Stomach smooth muscle (tissue), 2 donors: ENCODE data around the gene GLS.
A peak's percentile ranks its signal among the peaks of the same experiment; 100 is the strongest.

Source experiments
- H3K27ac ChIP-seq: one replicate; pipeline ENCODE4 v1.7.0; 2013; ENCODE audit warnings: mild to moderate bottlenecking, low read length, inconsistent platforms
- H3K27me3 ChIP-seq, 2 donors: one replicate each; pipeline ENCODE4 v1.7.0; 2013; ENCODE audit warnings: low read length in 2 of 2; ENCODE audit not compliant: insufficient read depth in 2 of 2, control insufficient read depth in 1 of 2
- H3K36me3 ChIP-seq, 2 donors: one replicate each; pipeline ENCODE4 v1.7.0; 2013; ENCODE audit warnings: low read length in 2 of 2; ENCODE audit not compliant: control insufficient read depth in 2 of 2, insufficient read depth in 2 of 2
- H3K4me1 ChIP-seq: one replicate; pipeline ENCODE4 v1.7.0; 2013; ENCODE audit warnings: low read length; ENCODE audit not compliant: control insufficient read depth, insufficient read depth
- H3K4me3 ChIP-seq, 2 donors: one replicate each; pipeline ENCODE4 v1.7.0; 2013; ENCODE audit warnings: low read length in 2 of 2
- H3K9ac ChIP-seq, 2 donors: one replicate each; pipeline ENCODE4 v1.7.0; 2013; ENCODE audit warnings: low read length in 2 of 2, mild to moderate bottlenecking in 1 of 2
- H3K9me3 ChIP-seq, 2 donors: one replicate each; pipeline ENCODE4 v1.7.0; 2013; ENCODE audit warnings: low read length in 2 of 2; ENCODE audit not compliant: control insufficient read depth in 2 of 2
- donor health status: healthy.
- donor health status: Pancreatic carcinoma.

GLS gene

DNA sequence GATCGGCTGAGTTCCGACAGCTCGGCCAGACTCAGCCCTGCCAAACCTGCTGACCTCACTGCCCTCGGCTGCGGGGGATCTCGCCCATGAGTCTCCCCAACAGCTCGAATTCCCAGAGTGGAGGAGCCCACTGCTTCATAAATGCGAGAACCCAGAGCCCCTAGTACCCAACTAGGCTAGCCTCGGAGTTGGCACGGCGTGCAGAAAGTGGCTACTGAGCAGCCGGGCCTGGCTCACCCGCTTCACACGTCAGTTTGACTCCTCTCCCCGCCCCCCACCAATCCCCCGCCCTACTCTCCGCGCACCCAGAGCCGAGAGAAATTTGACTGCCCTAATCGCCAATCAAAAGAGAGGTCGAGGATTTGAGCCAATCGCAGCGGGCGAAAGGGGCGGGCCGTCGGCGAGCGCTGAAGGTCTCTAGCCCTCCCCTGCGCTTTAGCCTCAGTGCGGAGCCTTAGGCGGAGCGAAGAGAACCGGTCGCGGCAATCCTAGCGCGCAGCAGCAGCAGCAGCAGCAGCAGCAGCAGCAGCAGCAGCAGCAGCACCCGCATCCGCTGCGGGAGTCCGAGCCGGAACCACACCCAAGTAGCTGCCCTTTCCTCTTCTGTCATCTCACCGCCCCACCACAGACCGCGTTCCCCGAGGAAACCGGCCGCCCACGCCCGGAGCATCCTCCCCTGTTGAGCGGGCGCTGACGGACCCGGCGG is at the start of gene GLS:
Gene GLS (plus strand): TSS at position 444 of the 706 bp plus-strand sequence. CDS start 264 bp downstream, outside the sequence.
- peak within 1 kb of the TSS; percentile 81 to 84 for H3K9ac ChIP-seq
- H3K4me1 ChIP-seq, result no peaks in the 10 kb centered on the region
- peak within 1 kb of the TSS; percentile 87 to 89 for H3K4me3 ChIP-seq
- no peaks in the 10 kb centered on the region for H3K36me3 ChIP-seq
- peak within 1 kb of the TSS; percentile 88 for H3K27ac ChIP-seq
- H3K9me3 ChIP-seq, result no peaks in the 10 kb centered on the region
- H3K27me3 ChIP-seq, result no peaks in the 10 kb centered on the region

GRCh38 chr2:190831941-190832340 is 48.7 kb upstream of the GLS start:
- Histone ChIP-seq H3K36me3 (no peaks in the 10 kb centered on the region), H3K4me1 (peaks cover 5% of the 10 kb centered on the region), H3K27ac (no peak overlapping the region), H3K9ac (no peak overlapping the region), H3K27me3 (no peaks in the 10 kb centered on the region), H3K9me3 (no peaks in the 10 kb centered on the region), H3K4me3 (no peak overlapping the region)

DNA sequence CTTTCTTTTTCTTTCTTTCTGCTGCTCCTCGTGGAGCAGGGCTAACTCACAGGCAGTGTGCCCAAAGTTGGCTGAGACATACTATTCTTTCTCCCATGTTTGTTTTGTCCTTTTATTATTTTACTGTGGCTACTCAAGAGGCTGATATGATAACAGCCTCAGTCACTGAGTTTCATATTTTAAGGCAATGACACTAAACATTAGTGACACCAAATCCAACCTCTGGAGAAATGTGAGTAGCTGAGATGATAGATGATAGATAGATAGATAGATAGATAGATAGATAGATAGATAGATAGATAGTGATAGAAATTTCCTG is 45.8 kb upstream of the GLS start:
- no peaks in the 10 kb centered on the region for H3K9me3 ChIP-seq
- H3K4me3 ChIP-seq, result no peak overlapping the region
- H3K27me3 ChIP-seq, result no peaks in the 10 kb centered on the region
- H3K27ac ChIP-seq, result no peak overlapping the region
- H3K36me3 ChIP-seq, result no peaks in the 10 kb centered on the region
- no peak overlapping the region for H3K9ac ChIP-seq
- peaks cover 5% of the 10 kb centered on the region for H3K4me1 ChIP-seq

DNA sequence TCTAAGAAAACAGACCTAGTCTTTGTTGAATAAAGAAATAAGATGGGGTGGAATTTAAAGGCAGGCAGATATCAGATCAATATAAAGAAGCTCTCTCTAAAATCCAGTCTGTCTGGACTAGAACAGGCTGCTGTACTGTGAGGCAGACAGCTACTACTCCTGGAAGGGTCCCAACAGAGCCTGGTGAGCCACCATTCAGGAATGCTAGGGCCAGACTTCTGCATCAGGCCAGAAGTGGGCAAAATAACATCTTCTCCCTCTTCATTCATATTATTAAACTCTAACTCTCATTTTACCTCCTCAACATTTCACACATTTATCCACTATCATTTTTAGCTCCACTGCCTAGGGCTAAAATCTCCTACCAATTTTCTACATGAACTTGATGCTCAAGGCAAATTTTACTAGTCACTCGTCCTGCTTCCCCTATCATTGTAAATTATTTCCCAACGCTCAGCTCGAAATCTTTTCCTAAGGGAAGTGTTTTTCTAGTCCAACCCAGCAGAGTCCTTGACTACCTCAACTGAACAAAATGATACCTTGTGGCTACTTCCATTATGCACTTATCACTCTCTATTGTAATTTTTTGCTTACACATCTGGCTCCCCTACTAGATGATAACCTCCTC is 45.2 kb upstream of the GLS start:
- Histone ChIP-seq H3K4me3 (no peak overlapping the region), H3K9me3 (no peaks in the 10 kb centered on the region), H3K9ac (no peak overlapping the region), H3K36me3 (no peaks in the 10 kb centered on the region), H3K4me1 (peaks cover 5% of the 10 kb centered on the region), H3K27me3 (no peaks in the 10 kb centered on the region), H3K27ac (no peak overlapping the region)

DNA sequence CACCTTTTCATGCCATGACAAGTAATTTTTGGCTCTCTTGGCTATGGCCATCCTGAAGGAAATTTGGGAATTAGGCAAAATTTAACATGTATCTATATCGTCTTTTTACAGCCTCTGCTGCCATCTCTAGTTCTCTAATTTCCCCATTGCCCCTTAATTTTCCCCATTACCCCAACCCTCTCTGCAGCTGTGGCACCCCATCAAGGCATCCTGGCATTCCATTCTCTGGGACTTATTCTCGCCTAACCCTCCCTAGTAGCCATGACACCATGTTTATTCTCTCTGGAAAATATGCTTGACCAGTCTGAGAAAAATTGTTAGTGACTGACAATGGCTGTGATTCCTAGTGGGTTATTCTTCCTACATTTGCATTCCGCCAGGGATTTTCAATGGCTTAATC is 43.9 kb upstream of the GLS start:
- Histone ChIP-seq H3K9me3 (no peaks in the 10 kb centered on the region), H3K36me3 (no peaks in the 10 kb centered on the region), H3K27ac (no peak overlapping the region), H3K27me3 (no peaks in the 10 kb centered on the region), H3K9ac (no peak overlapping the region), H3K4me1 (peaks cover 5% of the 10 kb centered on the region), H3K4me3 (no peak overlapping the region)

GRCh38 chr2:190837420-190837819 is 43.2 kb upstream of the GLS start:
- Histone ChIP-seq H3K9me3 (no peaks in the 10 kb centered on the region), H3K27ac (no peak overlapping the region), H3K36me3 (no peaks in the 10 kb centered on the region), H3K9ac (no peak overlapping the region), H3K4me3 (no peak overlapping the region), H3K27me3 (no peaks in the 10 kb centered on the region), H3K4me1 (peaks cover 5% of the 10 kb centered on the region)

- H3K27me3 ChIP-seq, result no peaks in the 10 kb centered on the region
- H3K4me3 ChIP-seq, result no peak overlapping the region
- no peaks in the 10 kb centered on the region for H3K36me3 ChIP-seq
- H3K4me1 ChIP-seq, result peaks cover 5% of the 10 kb centered on the region
- no peak overlapping the region for H3K9ac ChIP-seq
- no peaks in the 10 kb centered on the region for H3K9me3 ChIP-seq
- H3K27ac ChIP-seq, result no peak overlapping the region
Measured at GRCh38 chr2:190837952-190838361, 42.7 kb upstream of the GLS start.

DNA sequence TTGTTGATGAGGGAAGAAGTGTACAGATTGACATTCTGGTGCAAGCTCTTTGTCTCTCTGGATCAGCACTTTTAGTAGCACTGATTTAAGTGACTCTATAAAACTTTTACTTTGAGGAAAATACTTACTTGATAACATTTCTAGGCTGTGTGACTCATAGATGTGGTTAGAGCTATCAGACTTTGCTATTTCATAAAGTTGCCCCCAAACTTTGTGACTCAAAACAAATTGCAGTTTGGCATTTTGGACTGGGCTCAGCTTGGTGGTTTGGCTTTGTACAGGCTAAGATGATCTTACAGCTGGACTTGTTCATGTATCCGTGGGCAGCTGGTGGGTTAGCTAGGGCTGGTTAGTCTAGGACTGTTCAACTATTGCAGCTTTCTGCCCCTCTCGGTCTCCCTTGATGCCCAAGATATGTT is 42.1 kb upstream of the GLS start:
- Histone ChIP-seq H3K4me3 (no peak overlapping the region), H3K36me3 (no peaks in the 10 kb centered on the region), H3K27ac (no peak overlapping the region), H3K9ac (no peak overlapping the region), H3K9me3 (no peaks in the 10 kb centered on the region), H3K4me1 (peaks cover 5% of the 10 kb centered on the region), H3K27me3 (no peaks in the 10 kb centered on the region)

GRCh38 chr2:190840569-190841172 is 40.0 kb upstream of the GLS start:
- H3K27ac ChIP-seq, result no peak overlapping the region
- no peaks in the 10 kb centered on the region for H3K27me3 ChIP-seq
- no peaks in the 10 kb centered on the region for H3K9me3 ChIP-seq
- H3K36me3 ChIP-seq, result no peaks in the 10 kb centered on the region
- H3K9ac ChIP-seq, result no peak overlapping the region
- H3K4me1 ChIP-seq, result no peaks in the 10 kb centered on the region
- no peak overlapping the region for H3K4me3 ChIP-seq

GRCh38 chr2:190841707-190842505 is 38.7 kb upstream of the GLS start:
- H3K27ac ChIP-seq, result no peak overlapping the region
- H3K9ac ChIP-seq, result no peak overlapping the region
- H3K9me3 ChIP-seq, result no peaks in the 10 kb centered on the region
- H3K4me3 ChIP-seq, result no peak overlapping the region
- H3K4me1 ChIP-seq, result no peaks in the 10 kb centered on the region
- H3K27me3 ChIP-seq, result no peaks in the 10 kb centered on the region
- no peaks in the 10 kb centered on the region for H3K36me3 ChIP-seq
